ENCODE data around the gene SNRNP200.

DNA sequence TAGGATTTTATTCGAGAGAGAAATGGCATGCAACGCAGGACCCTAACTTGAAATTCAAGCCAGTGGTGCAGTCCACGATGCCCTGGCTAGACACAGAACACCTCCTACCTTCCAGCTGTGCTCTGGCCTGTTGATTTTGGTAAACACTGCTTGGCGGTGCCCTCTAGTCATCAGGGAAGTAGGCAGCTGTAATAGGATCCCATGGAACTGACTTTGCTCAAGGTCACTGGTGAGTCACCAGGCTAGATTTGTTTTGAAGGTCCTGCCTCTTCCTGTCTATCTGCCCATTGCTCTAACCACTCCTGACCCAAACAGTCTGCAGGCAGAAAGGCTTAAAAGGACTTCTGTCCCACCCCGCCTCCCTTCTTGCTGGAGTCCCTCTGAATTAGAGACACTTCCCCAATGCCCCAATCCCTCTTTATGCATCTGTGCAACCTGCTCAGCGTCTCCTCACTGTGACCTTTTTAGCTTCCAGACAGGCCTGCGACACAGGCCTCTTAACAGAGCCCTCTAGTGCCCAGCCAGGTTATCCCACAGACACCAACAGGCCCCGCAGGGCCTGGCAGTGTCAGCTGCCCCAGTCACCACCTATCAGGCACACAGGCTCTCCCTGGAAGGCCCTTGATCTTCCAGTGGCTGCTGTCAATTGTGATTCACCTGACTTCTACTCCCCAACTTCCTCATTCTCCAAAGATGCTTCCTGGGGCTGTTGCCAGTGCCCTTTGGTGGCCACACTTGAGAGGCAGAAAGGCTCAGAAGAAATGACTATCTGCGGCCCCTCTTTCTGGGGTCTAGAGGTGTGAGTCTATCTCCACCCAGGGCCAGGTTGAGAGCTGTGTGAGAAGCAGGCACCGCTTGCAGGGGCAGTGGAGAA, 44.7 kb downstream of the SNRNP200 start:
- TF ChIP-seq, protein P1, sequence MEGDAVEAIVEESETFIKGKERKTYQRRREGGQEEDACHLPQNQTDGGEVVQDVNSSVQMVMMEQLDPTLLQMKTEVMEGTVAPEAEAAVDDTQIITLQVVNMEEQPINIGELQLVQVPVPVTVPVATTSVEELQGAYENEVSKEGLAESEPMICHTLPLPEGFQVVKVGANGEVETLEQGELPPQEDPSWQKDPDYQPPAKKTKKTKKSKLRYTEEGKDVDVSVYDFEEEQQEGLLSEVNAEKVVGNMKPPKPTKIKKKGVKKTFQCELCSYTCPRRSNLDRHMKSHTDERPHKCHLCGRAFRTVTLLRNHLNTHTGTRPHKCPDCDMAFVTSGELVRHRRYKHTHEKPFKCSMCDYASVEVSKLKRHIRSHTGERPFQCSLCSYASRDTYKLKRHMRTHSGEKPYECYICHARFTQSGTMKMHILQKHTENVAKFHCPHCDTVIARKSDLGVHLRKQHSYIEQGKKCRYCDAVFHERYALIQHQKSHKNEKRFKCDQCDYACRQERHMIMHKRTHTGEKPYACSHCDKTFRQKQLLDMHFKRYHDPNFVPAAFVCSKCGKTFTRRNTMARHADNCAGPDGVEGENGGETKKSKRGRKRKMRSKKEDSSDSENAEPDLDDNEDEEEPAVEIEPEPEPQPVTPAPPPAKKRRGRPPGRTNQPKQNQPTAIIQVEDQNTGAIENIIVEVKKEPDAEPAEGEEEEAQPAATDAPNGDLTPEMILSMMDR (IDR thresholded peaks at IDR 0.05), result peak in 1 of 7 experiments; percentile 18
- peak; percentile 25 to 86 (median 44) for TF ChIP-seq POLR2AphosphoS5 (IDR thresholded peaks at IDR 0.05)
- TF ChIP-seq POLR2A (IDR thresholded peaks at IDR 0.05), result no peak
